Effector memory CD4-positive, alpha-beta T cell (primary cell): Measurements from ENCODE around the gene MTPN.

Experiments
- DNase-seq, 3 donors: peaks; one replicate each; pipeline ENCODE4 v3.0.0-alpha.2; 2020
- H3K27ac ChIP-seq: 2 replicates; pipeline ENCODE4 v1.7.0; 2013; ENCODE audit warnings: mild to moderate bottlenecking, low read length, moderate library complexity; ENCODE audit not compliant: insufficient read depth, poor library complexity, severe bottlenecking
- H3K27me3 ChIP-seq: replicated peaks from 2 replicates; pipeline ENCODE4 v1.7.0; 2013; ENCODE audit warnings: mild to moderate bottlenecking, low read length; ENCODE audit not compliant: insufficient read depth, control insufficient read depth, poor library complexity, severe bottlenecking
- H3K36me3 ChIP-seq: 2 replicates; pipeline ENCODE4 v1.7.0; 2013; ENCODE audit warnings: mild to moderate bottlenecking, low read length, moderate library complexity; ENCODE audit not compliant: control insufficient read depth, insufficient read depth
- H3K4me1 ChIP-seq: 2 replicates; pipeline ENCODE4 v1.7.0; 2013; ENCODE audit warnings: low read length, mild to moderate bottlenecking; ENCODE audit not compliant: control insufficient read depth, insufficient read depth, poor library complexity, severe bottlenecking
- H3K4me3 ChIP-seq: 2 replicates; pipeline ENCODE4 v1.7.0; 2013; ENCODE audit warnings: low read length, low read depth, mild to moderate bottlenecking; ENCODE audit not compliant: insufficient read depth, poor library complexity, severe bottlenecking
- H3K9me3 ChIP-seq: 2 replicates; pipeline ENCODE4 v1.7.0; 2013; ENCODE audit warnings: mild to moderate bottlenecking, low read length, moderate library complexity; ENCODE audit not compliant: control insufficient read depth

MTPN gene

GRCh38 chr7:135898226-135898625 lies 78.9 kb downstream of the MTPN start:
- Histone ChIP-seq H3K4me1 (no peaks in the 10 kb centered on the region), H3K27ac (no peak overlapping the region), H3K27me3 (no peaks in the 10 kb centered on the region), H3K9me3 (no peaks in the 10 kb centered on the region), H3K4me3 (no peak overlapping the region), H3K36me3 (no peaks in the 10 kb centered on the region)
- DNase-seq, result no peak

- no peak overlapping the region for H3K4me3 ChIP-seq
- no peaks in the 10 kb centered on the region for H3K36me3 ChIP-seq
- H3K27me3 ChIP-seq, result no peaks in the 10 kb centered on the region
- no peak overlapping the region for H3K27ac ChIP-seq
- no peaks in the 10 kb centered on the region for H3K9me3 ChIP-seq
- H3K4me1 ChIP-seq, result no peaks in the 10 kb centered on the region
- DNase-seq, result no peak
Observed at GRCh38 chr7:135894816-135895215, 82.3 kb downstream of the MTPN start.

DNA sequence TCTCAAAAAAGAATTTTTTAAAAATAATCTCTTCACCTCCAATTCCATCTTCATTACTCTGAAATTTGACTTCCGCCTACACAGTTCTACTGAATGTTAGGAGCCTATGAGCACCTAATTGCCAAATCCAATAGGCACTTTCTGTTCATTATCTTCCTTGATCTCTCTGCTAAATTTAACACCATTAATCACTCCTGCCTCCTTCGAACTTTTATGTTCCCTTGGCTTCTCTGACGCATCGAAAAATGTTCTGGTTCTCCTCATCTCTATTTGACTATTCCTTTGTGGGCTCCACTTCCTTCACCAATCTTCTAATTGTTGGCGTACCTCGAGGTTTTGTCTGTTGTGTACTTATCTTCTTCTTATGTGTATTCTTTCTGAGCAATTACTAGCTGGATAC lies 87.3 kb downstream of the MTPN start:
- no peaks in the 10 kb centered on the region for H3K27me3 ChIP-seq
- H3K4me3 ChIP-seq, result no peak overlapping the region
- no peak for DNase-seq
- no peak overlapping the region for H3K27ac ChIP-seq
- H3K4me1 ChIP-seq, result no peaks in the 10 kb centered on the region
- no peaks in the 10 kb centered on the region for H3K36me3 ChIP-seq
- H3K9me3 ChIP-seq, result no peaks in the 10 kb centered on the region

GRCh38 chr7:135888740-135889139 lies 88.4 kb downstream of the MTPN start:
- Histone ChIP-seq H3K27me3 (no peaks in the 10 kb centered on the region), H3K36me3 (no peaks in the 10 kb centered on the region)

GRCh38 chr7:135886345-135887132 lies 90.6 kb downstream of the MTPN start:
- no peak overlapping the region for H3K27ac ChIP-seq
- no peak for DNase-seq
- no peaks in the 10 kb centered on the region for H3K36me3 ChIP-seq
- H3K9me3 ChIP-seq, result no peaks in the 10 kb centered on the region
- no peak overlapping the region for H3K4me3 ChIP-seq
- no peaks in the 10 kb centered on the region for H3K4me1 ChIP-seq
- no peaks in the 10 kb centered on the region for H3K27me3 ChIP-seq

More at GRCh38 chr7:135888740-135889139, 88.4 kb downstream of the MTPN start:
- no peak overlapping the region for H3K27ac ChIP-seq
- H3K9me3 ChIP-seq, result no peaks in the 10 kb centered on the region
- DNase-seq, result no peak
- H3K4me1 ChIP-seq, result no peaks in the 10 kb centered on the region
- no peak overlapping the region for H3K4me3 ChIP-seq

DNA sequence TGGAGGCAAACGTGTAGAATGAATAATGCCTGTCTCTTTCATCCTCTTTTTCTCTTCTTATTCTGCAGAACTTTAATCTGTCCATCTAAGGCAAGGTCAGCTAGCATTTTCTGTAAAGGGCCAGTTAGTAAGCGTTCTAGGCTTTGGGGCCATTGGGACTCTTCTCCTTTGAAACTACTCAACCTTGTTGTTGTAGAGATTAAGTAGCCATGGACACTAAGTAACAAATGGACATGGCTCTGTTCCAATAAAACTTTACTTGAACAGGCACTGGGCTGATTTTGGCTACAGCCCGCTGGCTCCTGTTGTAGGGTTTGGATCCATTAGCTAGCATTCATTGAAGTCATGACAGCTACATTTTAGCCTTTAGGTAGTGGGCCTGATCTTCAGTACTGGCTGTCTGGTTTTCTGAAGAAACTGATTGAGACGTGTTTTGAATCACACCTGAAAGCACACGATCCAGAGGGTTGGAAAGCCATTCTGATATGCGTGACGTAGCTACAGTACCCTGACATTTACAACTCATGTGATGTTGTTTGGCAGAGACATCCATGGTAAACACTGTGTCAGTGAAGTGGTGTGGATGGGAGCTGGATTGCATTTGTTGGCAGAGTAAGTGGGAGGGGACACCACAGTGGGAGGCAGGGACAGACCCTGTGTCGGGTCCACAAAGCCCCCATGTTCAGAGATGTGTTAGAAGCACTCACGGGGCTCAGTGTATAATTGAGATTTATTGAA lies 92.5 kb downstream of the MTPN start:
- H3K36me3 ChIP-seq, result no peaks in the 10 kb centered on the region
- no peak overlapping the region for H3K4me3 ChIP-seq
- no peak for DNase-seq
- H3K9me3 ChIP-seq, result no peaks in the 10 kb centered on the region
- H3K4me1 ChIP-seq, result no peaks in the 10 kb centered on the region
- H3K27ac ChIP-seq, result no peak overlapping the region
- no peaks in the 10 kb centered on the region for H3K27me3 ChIP-seq

DNA sequence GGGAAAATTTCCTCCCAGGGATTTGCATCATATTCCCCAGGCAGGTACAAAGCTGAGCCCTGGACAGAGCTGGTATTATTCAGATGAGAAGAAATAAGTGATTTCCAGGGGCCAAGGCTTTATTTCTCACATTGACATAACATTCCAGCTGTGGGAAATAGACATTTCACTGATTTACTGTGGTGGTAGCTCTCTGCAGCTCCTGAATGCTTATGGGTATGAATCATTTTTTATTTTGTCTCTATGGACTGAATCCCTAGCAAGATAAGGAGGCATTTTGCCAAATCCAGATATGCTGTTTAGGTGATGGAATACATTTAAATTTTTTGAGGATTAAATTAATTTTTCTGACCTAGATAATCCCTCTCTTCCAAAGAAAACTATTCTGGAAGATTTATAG lies 97.9 kb downstream of the MTPN start:
- H3K36me3 ChIP-seq, result no peaks in the 10 kb centered on the region
- no peak overlapping the region for H3K4me3 ChIP-seq
- no peak for DNase-seq

DNA sequence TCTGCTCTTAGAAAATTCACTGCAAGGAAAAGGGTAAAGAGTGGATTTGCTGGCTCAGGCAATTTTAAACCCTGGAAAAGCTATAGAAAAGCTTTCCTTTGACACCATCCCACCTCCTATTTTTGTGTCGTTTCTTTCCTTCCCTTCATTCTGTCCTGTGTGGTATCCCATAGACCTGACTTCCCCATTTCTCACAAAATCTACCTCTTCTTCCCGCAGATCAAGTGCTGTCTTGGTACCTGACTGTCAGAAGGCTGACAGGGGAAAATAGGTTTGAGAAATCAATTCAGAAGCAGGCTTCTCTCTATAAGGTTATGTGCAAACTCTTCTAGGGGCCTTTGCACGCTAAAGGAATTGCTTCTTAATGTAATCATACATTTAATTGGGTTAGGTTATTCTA lies 98.9 kb downstream of the MTPN start:
- Histone ChIP-seq H3K4me3 (no peak overlapping the region), H3K27ac (no peak overlapping the region), H3K36me3 (no peaks in the 10 kb centered on the region), H3K27me3 (no peaks in the 10 kb centered on the region), H3K4me1 (no peaks in the 10 kb centered on the region), H3K9me3 (no peaks in the 10 kb centered on the region)
- DNase-seq, result no peak

More for the DNA sequence above, 97.9 kb downstream of the MTPN start:
- no peaks in the 10 kb centered on the region for H3K4me1 ChIP-seq
- H3K27ac ChIP-seq, result no peak overlapping the region
- no peaks in the 10 kb centered on the region for H3K27me3 ChIP-seq
- no peaks in the 10 kb centered on the region for H3K9me3 ChIP-seq

GRCh38 chr7:135877805-135878204 lies 99.4 kb downstream of the MTPN start:
- Histone ChIP-seq H3K27me3 (no peaks in the 10 kb centered on the region), H3K9me3 (no peaks in the 10 kb centered on the region), H3K27ac (no peak overlapping the region), H3K36me3 (no peaks in the 10 kb centered on the region), H3K4me1 (no peaks in the 10 kb centered on the region), H3K4me3 (no peak overlapping the region)
- no peak for DNase-seq
